ENCODE data around the gene GLYATL3.

GRCh38 chr6:49463612-49463967 is 36.1 kb upstream of the GLYATL3 start:
- no peak for TF ChIP-seq CTCF (conservative IDR thresholded peaks at IDR 0.05; ENCODE audit: low read length)
- TF ChIP-seq EZH2phosphoT487 (IDR thresholded peaks at IDR 0.05; ENCODE audit: borderline replicate concordance), result no peak
